ENCODE results near the gene DUSP6. TPM values are rescaled to one million over a fixed set of nuclear protein-coding genes. Genes with fewer than 3 reads are reported as not detected.

The DUSP6 gene
- total and polyA plus RNA-seq, 2 of the 13 experiments (the other 11 are each of a cell fraction or from before 2014, with no cell fraction given): 40.9 to 161 TPM

DNA sequence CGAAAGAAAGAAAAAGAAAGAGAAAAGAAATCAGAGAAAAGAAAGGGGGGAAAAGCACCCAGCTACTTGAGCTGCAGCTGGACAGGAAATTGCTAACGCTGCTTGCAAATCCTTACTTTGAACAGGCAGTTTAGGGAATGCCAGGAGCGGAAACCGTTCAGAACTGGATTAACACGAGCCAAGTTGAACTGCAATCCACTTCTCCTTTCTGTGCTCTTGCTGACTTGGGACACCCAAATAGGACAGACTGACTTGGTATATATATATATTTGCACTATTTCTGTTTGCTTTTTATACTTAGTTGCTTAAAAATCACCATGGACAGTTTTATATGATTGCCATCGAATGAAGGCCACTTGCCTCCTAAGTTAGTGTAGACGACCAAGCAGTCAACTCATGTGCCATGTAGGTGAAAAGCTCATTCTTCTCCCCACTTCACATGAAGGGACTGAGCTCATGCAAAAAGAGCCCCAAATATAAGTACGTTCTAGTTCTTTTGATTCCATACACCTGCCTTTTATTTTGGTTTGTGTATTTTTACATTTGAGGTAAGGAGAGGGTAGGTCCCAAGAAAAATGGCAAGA lies 5.5 kb downstream of the DUSP6 start (continued):
- TF ChIP-seq MLXIP (CRISPR knock-in tag; IDR thresholded peaks at IDR 0.05; ENCODE audit: borderline replicate concordance) (no peak), DRAP1 (CRISPR knock-in tag; IDR thresholded peaks at IDR 0.05) (no peak; the same call in 1 of the 2 replicates), ZNF121 (CRISPR knock-in tag; IDR thresholded peaks at IDR 0.05) (no peak), ZSCAN20 (CRISPR knock-in tag; IDR thresholded peaks at IDR 0.05; ENCODE audit: borderline replicate concordance) (peak; percentile 99), THYN1 (CRISPR knock-in tag; IDR thresholded peaks at IDR 0.05; ENCODE audit: borderline replicate concordance, low read depth) (no peak), ONECUT2 (CRISPR knock-in tag; IDR thresholded peaks at IDR 0.05) (no peak), KLF9 (CRISPR knock-in tag; IDR thresholded peaks at IDR 0.05; ENCODE audit: low read depth) (no peak), ZNF337 (CRISPR knock-in tag; IDR thresholded peaks at IDR 0.05; ENCODE audit: borderline replicate concordance, low read depth) (no peak), SRSF1 (optimal IDR thresholded peaks at IDR 0.05; ENCODE audit: low read depth, low read length) (no peak), ZNF329 (CRISPR knock-in tag; IDR thresholded peaks at IDR 0.05; ENCODE audit: low read depth) (no peak), MZF1 (CRISPR knock-in tag; IDR thresholded peaks at IDR 0.05; ENCODE audit: borderline replicate concordance) (no peak), ATF7-NPFF (CRISPR knock-in tag; IDR thresholded peaks at IDR 0.05; ENCODE audit: low read depth) (no peak), GABPA (IDR thresholded peaks at IDR 0.05; ENCODE audit: low read depth, low read length) (no peak), GABPA (CRISPR knock-in tag; IDR thresholded peaks at IDR 0.05; ENCODE audit: low read depth) (peak; percentile 20; the same call in 1 of the 2 replicates), RARA (CRISPR knock-in tag; IDR thresholded peaks at IDR 0.05) (no peak; the same call in 1 of the 2 replicates), ZNF746 (CRISPR knock-in tag; IDR thresholded peaks at IDR 0.05) (no peak), ELF3 (CRISPR knock-in tag; IDR thresholded peaks at IDR 0.05) (peak; percentile 3; the same call in 1 of the 2 replicates), CAMTA2 (CRISPR knock-in tag; IDR thresholded peaks at IDR 0.05; ENCODE audit: borderline replicate concordance) (no peak), CEBPB (IDR thresholded peaks at IDR 0.05; ENCODE audit: borderline replicate concordance, low read depth, low read length) (no peak), GFI1 (CRISPR knock-in tag; IDR thresholded peaks at IDR 0.05; ENCODE audit: borderline replicate concordance) (no peak)
- TF ChIP-seq, protein P1, sequence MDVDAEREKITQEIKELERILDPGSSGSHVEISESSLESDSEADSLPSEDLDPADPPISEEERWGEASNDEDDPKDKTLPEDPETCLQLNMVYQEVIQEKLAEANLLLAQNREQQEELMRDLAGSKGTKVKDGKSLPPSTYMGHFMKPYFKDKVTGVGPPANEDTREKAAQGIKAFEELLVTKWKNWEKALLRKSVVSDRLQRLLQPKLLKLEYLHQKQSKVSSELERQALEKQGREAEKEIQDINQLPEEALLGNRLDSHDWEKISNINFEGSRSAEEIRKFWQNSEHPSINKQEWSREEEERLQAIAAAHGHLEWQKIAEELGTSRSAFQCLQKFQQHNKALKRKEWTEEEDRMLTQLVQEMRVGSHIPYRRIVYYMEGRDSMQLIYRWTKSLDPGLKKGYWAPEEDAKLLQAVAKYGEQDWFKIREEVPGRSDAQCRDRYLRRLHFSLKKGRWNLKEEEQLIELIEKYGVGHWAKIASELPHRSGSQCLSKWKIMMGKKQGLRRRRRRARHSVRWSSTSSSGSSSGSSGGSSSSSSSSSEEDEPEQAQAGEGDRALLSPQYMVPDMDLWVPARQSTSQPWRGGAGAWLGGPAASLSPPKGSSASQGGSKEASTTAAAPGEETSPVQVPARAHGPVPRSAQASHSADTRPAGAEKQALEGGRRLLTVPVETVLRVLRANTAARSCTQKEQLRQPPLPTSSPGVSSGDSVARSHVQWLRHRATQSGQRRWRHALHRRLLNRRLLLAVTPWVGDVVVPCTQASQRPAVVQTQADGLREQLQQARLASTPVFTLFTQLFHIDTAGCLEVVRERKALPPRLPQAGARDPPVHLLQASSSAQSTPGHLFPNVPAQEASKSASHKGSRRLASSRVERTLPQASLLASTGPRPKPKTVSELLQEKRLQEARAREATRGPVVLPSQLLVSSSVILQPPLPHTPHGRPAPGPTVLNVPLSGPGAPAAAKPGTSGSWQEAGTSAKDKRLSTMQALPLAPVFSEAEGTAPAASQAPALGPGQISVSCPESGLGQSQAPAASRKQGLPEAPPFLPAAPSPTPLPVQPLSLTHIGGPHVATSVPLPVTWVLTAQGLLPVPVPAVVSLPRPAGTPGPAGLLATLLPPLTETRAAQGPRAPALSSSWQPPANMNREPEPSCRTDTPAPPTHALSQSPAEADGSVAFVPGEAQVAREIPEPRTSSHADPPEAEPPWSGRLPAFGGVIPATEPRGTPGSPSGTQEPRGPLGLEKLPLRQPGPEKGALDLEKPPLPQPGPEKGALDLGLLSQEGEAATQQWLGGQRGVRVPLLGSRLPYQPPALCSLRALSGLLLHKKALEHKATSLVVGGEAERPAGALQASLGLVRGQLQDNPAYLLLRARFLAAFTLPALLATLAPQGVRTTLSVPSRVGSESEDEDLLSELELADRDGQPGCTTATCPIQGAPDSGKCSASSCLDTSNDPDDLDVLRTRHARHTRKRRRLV (CRISPR knock-in tag; IDR thresholded peaks at IDR 0.05): no peak
- TF ChIP-seq, protein P2, sequence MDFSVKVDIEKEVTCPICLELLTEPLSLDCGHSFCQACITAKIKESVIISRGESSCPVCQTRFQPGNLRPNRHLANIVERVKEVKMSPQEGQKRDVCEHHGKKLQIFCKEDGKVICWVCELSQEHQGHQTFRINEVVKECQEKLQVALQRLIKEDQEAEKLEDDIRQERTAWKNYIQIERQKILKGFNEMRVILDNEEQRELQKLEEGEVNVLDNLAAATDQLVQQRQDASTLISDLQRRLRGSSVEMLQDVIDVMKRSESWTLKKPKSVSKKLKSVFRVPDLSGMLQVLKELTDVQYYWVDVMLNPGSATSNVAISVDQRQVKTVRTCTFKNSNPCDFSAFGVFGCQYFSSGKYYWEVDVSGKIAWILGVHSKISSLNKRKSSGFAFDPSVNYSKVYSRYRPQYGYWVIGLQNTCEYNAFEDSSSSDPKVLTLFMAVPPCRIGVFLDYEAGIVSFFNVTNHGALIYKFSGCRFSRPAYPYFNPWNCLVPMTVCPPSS (IDR thresholded peaks at IDR 0.05): no peak
